LHCN-M2 (cell line): ENCODE data around the gene MANSC4. TPM values are rescaled to one million over a fixed set of nuclear protein-coding genes. Genes with fewer than 3 reads are reported as not detected.
"Not testable (repeated sequence)": the region's sequence is repeated elsewhere in the genome, so short reads cannot be mapped to it uniquely, and the experiment has no call there.

Experiments used
- DNase-seq: peaks from one replicate; pipeline ENCODE4 v3.0.0-alpha.2; 2012; ENCODE audit warnings: low read depth
- total RNA-seq: library from RNA; depleted of rRNA; stranded (reverse); fragments of >200 nt; gene quantifications from 2 replicates; pipeline ENCODE4 v1.2.3, GENCODE V29; 2014; rRNA removed

Gene MANSC4
- total RNA-seq, 1 experiment from 2014 or later = not detected

DNA sequence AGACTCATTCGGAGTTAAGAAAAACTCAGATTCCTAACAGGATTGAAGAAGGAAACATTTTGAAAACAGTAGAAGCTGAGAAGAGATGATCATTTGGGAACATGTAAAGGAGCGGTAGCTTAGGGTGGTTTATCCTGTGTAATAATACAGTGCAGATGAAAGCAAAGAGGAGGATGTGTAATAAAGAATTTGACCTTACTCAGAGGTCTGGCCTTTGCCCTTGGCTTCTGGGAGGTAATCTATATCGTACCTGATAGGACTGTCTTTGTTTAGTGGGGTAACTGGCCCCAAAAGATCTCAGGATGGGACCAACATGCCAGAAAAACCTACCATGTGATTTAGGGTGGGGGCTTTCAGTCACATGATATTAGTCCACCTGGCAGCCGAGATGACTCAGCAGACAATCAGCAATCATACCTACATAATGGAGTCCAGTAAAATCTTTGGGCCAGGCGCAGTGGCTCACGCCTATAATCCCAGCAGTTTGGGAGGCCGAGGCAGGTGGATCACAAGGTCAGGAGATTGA lies 23.3 kb downstream of the MANSC4 start:
- no peak for DNase-seq

DNA sequence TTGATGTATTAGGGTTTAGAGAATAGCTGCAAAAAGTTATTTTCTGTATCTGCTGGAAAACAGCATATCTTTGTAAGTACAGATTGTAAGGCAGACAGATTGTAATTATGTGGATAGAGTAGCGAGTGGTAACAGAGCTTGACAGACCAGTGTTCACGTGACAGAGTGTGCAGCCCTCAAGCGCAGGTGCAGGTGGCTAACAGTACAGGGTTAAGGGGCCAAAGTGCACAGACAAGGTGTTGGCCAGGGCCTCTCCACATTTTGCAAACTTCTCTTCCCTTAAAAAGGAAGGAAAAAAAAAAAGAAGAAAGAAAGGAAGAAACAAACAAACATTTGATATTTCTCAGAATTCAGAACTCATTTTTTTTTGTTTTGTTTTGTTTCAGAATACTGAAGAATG lies 25.2 kb downstream of the MANSC4 start:
- no peak for DNase-seq

DNA sequence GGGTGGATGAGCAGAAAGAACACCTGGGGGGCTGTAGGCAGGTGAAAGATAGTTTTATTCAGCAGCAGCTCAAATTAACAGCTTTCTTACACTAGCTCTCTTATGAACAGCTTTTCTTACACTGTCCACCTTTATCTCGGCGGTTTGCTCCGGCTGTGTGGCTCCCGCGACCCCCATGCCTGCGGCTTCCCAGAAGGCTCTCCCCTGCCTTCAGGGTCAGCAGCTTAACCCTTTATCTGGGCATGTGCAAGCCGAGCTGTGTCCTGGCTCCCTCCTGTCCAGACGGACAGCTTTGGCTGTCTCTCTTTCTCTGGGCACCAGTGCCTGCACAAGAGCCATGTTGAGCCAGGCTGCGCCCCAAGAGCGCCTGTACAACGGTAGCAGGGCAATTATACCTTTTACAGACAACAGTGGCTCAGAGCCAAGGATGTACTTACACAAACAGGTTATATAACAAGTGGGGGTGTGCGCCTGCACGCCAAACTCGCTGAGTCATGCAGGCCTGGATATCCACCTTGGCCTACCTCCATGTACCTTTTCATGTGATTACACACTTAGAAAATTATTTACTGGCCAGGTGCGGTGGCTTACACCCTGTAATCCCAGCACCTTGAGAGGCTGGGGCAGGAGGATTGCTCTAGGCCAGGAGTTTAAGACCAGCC lies 28.5 kb downstream of the MANSC4 start:
- DNase-seq = no peak

DNA sequence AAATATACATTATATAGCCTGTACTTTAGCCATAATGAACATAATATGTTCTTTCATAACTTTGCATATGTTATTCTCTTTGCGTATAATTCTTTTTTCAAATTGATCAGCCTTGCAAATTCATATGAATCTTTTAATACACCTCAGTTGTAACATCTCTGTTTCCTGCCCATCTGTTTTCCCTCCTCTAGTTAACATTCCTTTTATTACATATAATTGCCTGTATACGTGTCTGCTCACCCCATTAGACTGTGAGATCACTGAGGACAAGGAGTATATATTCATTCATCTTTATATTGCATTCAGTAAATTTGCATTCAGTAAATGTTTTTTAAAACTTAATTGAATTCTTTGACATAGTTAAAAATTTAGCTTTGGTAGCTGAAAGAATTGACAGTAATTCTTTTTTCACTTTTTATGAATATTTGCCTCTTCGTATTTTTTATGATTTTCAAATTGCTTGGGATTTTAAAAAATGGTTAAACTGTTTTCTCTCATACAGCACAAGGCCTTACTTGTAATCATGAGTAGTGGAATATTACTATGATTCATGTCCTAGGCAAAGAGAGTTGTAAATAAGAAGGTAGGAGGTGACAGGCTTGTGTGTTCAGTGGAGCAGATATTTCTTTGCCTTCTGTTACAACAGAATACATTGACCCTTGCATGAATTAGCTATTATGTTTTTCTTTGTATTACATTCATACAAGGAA lies 32.8 kb downstream of the MANSC4 start:
- no peak for DNase-seq

DNA sequence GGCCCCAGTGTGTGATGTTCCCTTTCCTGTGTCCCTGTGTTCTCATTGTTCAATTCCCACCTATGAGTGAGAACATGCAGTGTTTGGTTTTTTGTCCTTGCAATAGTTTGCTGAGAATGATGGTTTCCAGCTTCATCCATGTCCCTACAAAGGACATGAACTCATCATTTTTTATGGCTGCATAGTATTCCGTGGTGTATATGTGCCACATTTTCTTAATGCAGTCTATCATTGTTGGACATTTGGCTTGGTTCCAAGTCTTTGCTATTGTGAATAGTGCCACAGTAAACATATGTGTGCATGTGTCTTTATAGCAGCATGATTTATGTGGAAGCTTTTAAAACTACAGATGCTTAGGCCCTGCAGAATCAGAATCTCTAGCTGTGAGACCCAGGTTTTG lies 34.3 kb downstream of the MANSC4 start:
- DNase-seq = not testable (repeated sequence)

DNA sequence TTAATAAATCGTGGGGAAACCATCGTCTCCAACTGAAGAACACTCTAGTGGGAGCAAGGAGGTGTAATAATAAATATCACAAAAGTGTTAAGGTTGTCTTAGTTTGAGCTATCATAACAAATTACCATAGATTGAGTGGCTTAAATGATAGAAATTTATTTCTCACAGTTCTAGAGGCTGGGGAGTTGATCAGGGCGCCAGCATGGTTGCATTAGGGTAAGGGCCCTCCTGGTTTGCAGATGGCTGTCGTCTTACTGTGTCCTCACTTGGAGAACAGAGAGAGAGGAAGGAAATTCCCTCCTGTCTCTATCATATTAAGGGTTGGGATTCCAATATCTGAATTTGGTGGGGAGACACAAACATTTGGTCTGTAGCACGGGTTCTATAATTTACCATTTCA lies 36.4 kb downstream of the MANSC4 start:
- no peak for DNase-seq

DNA sequence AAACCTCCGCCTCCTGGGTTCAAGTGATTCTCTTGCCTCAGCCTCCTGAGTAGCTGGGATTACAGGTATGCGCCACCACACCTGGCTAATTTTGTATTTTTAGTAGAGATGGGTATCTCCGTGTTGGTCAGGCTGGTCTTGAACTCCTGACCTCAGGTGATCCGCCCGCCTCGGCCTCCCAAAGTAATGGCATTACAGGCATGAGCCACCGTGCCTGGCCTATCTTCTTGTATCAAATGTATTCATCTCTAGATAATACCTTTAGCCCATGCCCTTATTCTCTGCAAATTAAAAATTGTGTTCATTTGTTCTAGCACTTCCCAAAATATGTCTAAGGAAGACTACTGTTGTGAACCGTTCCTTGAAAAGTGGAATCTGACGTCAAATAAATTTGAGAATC lies 45.7 kb downstream of the MANSC4 start:
- not testable (repeated sequence) for DNase-seq

DNA sequence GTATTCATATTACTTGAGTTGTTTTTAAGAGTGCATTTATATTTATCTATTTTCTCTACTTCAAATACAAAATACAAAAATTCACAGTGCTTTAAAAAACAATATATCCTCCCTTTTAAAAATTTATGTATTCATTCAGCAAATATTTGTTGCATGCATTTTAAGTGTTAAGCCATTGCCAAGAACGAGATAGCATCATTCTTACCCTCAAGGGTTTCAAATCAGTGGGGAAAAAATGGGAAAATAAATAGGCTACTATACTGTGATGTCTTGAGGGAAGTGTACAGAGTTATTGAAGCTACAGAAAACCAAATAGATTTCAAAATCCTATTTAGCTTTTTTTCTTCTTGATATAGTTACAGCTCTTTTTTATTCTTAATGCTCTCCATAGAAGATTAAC lies 46.2 kb downstream of the MANSC4 start:
- DNase-seq = no peak

DNA sequence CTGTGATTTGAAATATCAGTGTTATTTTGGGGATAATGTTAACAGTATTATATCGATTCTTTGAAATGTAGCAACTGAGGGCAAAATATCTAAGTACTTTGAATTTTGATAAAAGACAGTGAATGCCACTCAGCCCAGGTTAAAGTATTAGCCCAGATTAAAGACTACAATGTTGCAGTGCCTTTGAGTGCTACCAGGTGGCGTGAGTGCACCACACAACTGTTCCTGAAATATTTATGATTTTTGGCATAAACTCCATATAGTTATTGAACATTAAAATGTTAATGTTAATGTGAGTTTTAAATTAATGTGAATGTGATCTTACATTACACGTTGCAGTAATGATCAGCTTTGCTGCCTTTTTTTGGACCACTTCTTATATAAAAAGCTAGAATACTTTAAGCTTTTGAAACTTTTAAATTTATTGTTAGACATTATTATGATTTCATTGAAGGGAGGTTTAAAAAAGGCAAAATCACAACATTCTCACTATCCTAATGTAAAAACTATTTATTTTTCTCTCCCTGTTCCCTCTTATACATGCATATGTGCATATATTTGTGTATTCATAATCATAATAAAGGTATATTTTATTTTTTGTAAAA lies 46.9 kb downstream of the MANSC4 start:
- DNase-seq = peak; percentile 29

DNA sequence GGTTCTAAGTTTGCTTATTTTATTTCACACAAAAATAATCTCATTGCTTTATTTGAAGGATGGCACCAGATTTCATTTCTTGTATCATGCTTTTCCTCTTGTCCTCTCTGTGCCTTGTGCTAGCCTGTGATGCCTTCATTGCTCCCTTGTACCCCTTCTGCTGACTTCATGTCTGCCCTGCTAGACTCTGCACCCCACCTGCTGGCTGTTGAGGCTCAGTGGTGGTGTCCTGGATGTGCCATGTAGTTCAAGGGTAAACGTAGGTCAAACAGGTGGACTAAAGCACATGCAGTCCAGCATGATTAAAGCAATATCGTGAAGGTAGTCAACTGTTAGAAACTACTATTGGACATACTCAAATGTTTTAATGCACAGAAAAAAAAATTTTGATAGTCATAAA lies 47.8 kb downstream of the MANSC4 start:
- DNase-seq = no peak

DNA sequence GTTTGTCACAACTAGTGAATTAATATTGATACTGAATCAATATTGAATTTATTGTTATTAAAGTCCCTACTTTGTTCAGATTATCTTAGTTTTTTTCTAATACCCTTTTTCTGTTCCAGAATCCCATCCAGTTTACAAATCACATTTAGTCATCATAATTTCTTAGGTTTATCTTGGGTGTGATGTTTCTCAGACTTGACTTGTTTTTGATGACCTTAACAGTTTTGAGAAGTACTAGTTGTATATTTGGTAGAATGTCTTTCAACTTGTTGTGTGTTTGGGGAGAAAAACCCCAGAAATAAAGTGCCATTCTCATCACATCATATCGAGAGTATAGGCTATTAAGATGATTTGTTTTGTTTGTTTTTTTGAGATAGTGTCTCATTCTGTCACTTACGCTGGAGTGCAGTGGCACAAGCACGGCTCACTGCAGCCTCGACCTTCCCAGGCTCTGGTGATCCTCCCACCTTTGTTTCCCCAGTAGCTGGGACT lies 49.9 kb downstream of the MANSC4 start:
- DNase-seq = no peak

DNA sequence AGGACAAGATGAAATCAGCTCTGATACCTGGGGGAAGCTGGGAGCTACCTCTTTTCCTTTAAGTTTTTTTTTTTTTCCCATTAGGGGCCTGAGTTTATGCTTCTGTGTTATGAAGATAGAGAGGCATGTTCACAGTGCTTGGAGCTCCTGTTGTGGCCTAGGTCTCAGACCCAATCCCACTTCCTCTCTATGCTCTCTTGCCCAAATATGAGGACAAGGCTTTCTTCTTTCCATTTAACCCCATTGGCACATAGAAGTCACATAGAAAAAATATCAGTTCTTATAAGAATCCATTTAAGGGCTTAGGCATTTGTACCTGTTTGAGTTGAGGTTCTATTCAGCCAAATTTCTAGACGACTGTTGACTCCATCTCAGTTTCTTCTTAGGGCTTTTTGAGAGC lies 56.8 kb downstream of the MANSC4 start:
- DNase-seq = no peak

Other genes with a start within 250 kb of the MANSC4 start
- gene REP15, start 83.8 kb downstream of the MANSC4 start, total RNA-seq = 1.6 and 3.4 TPM in 2 replicates
- gene MRPS35, start 69.4 kb downstream of the MANSC4 start, total RNA-seq = 64.6 and 67.3 TPM in 2 replicates
- 19.8 and 21.5 TPM in 2 replicates for gene KLHL42, start within 50 bp of the MANSC4 start, total RNA-seq
- gene PTHLH, start 192.5 kb upstream of the MANSC4 start, total RNA-seq = 0.51 and 0.63 TPM in 2 replicates